Uterus (tissue), 2 donors: ENCODE data around the gene PPID.

Source experiments
- CTCF ChIP-seq, 4 experiments: fragments of 200-600 bp in 2 of 4; fragments of 450-650 bp in 2 of 4; sonication (generic) in 2 of 4; IDR thresholded peaks; one replicate each; pipeline ENCODE4 v1.5.1; 2016 to 2019; ENCODE audit warnings: antibody characterized with exemption in 4 of 4, mild to moderate bottlenecking in 2 of 4, moderate library complexity in 1 of 4
- POLR2A ChIP-seq, 2 donors: fragments of 450-650 bp; IDR thresholded peaks; one replicate each; pipeline ENCODE4 v1.6.1; 2016; ENCODE audit warnings: antibody characterized with exemption in 2 of 2, mild to moderate bottlenecking in 1 of 2, moderate library complexity in 1 of 2

- no peak for TF ChIP-seq CTCF (IDR thresholded peaks at IDR 0.05)
- TF ChIP-seq POLR2A (IDR thresholded peaks at IDR 0.05), result no peak
Measured at GRCh38 chr4:158667651-158668198, 55.5 kb downstream of the PPID start.
